Activated CD4-positive, alpha-beta T cell treated with anti-CD3 and anti-CD28 coated beads, Interleukin-2, Interleukin-4, amounts not matched to agents 100 ng/mL and 50 ng/mL, durations not matched to agents 16 hours and 8 hours (primary cell): ENCODE data around the gene POFUT2.
"Not testable (repeated sequence)": the region's sequence is repeated elsewhere in the genome, so short reads cannot be mapped to it uniquely, and the experiment has no call there.

Experiments
- DNase-seq: peaks from one replicate; pipeline ENCODE4 v3.0.0-alpha.2; 2020; ENCODE audit warnings: low spot score

The POFUT2 gene

GRCh38 chr21:45309987-45310381 lies 22.3 kb upstream of the POFUT2 start:
- no peak for DNase-seq

GRCh38 chr21:45309069-45309986 lies 21.6 kb upstream of the POFUT2 start:
- DNase-seq, result peak; percentile 44

- no peak for DNase-seq
Measured at GRCh38 chr21:45308194-45309068, 20.7 kb upstream of the POFUT2 start.

- not testable (repeated sequence) for DNase-seq
Measured at GRCh38 chr21:45307597-45308158, 20.0 kb upstream of the POFUT2 start.

- no peak for DNase-seq
Measured at GRCh38 chr21:45306832-45307571, 19.3 kb upstream of the POFUT2 start.

- DNase-seq, result no peak
Measured at GRCh38 chr21:45306453-45306831, 18.7 kb upstream of the POFUT2 start.

GRCh38 chr21:45305836-45306235 lies 18.1 kb upstream of the POFUT2 start:
- no peak for DNase-seq

GRCh38 chr21:45304945-45305344 lies 17.2 kb upstream of the POFUT2 start:
- DNase-seq, result no peak

- DNase-seq, result no peak
Measured at GRCh38 chr21:45304476-45304830, 16.8 kb upstream of the POFUT2 start.

- DNase-seq, result no peak
Measured at GRCh38 chr21:45303751-45304475, 16.2 kb upstream of the POFUT2 start.

GRCh38 chr21:45303091-45303615 lies 15.5 kb upstream of the POFUT2 start:
- no peak for DNase-seq

GRCh38 chr21:45302082-45303061 lies 14.7 kb upstream of the POFUT2 start:
- peak; percentile 31 for DNase-seq

- DNase-seq, result no peak
Measured at GRCh38 chr21:45301521-45302081, 13.9 kb upstream of the POFUT2 start.

- no peak for DNase-seq
Measured at GRCh38 chr21:45300786-45301520, 13.3 kb upstream of the POFUT2 start.

- DNase-seq, result no peak
Measured at GRCh38 chr21:45299864-45300785, 12.4 kb upstream of the POFUT2 start.

GRCh38 chr21:45299026-45299863 lies 11.6 kb upstream of the POFUT2 start:
- DNase-seq, result no peak

GRCh38 chr21:45297869-45298268 lies 10.2 kb upstream of the POFUT2 start:
- no peak for DNase-seq
